Loucy (cell line): ENCODE measurements around the gene TMCO2.

Source experiments
- CTCF ChIP-seq: fragments of 200-600 bp; sonication (generic); conservative IDR thresholded peaks from 2 replicates; pipeline ENCODE4 v1.5.1; 2014; ENCODE audit warnings: mild to moderate bottlenecking, antibody characterized with exemption, low read length
- EZH2phosphoT487 ChIP-seq: fragments of 200-600 bp; IDR thresholded peaks from 2 replicates; pipeline ENCODE4 v1.6.1; 2018; ENCODE audit warnings: antibody characterized with exemption, mild to moderate bottlenecking, moderate library complexity, borderline replicate concordance

GRCh38 chr1:40244138-40244744 is 3.5 kb upstream of the TMCO2 start:
- no peak for TF ChIP-seq CTCF
- TF ChIP-seq EZH2phosphoT487 = no peak
